Nephron (organoid): ENCODE measurements around the gene MED13L.

ENCODE experiments used
- H3K27ac Mint-ChIP-seq, 3 experiments: 2 replicates each; pipeline ENCODE4 v1.8.0; 2020; ENCODE audit warnings: mixed read lengths in 3 of 3, mild to moderate bottlenecking in 2 of 3, moderate library complexity in 1 of 3
- H3K27me3 Mint-ChIP-seq: 2 replicates; pipeline ENCODE4 v1.8.0; 2021; ENCODE audit warnings: low read depth, mild to moderate bottlenecking, moderate library complexity, mixed read lengths
- H3K36me3 Mint-ChIP-seq: 2 replicates; pipeline ENCODE4 v1.8.0; 2020; ENCODE audit warnings: low read depth, mixed read lengths
- H3K4me1 Mint-ChIP-seq: 2 replicates; pipeline ENCODE4 v1.8.0; 2020; ENCODE audit warnings: mixed read lengths
- H3K4me3 Mint-ChIP-seq, 3 experiments: 2 replicates each; pipeline ENCODE4 v1.8.0; 2020; ENCODE audit warnings: mild to moderate bottlenecking in 3 of 3, mixed read lengths in 3 of 3, moderate library complexity in 2 of 3
- H3K9me3 Mint-ChIP-seq: 2 replicates; pipeline ENCODE4 v1.8.0; 2020; ENCODE audit warnings: mixed read lengths
- CTCF ChIP-seq, 3 experiments: fragments of 200-600 bp; sonication (generic); IDR thresholded peaks; one replicate each; pipeline ENCODE4 v1.5.0; 2021; ENCODE audit warnings: antibody characterized with exemption in 3 of 3; ENCODE audit not compliant: unreplicated experiment in 3 of 3

MED13L gene

GRCh38 chr12:116196752-116197718 is 80.5 kb downstream of the MED13L start:
- Mint-ChIP-seq H3K36me3 (no peaks in the 10 kb centered on the region), H3K27ac (no peak overlapping the region), H3K9me3 (no peaks in the 10 kb centered on the region), H3K27me3 (no peaks in the 10 kb centered on the region), H3K4me3 (no peak overlapping the region), H3K4me1 (peaks cover 65% of the 10 kb centered on the region)
- TF ChIP-seq CTCF (IDR thresholded peaks at IDR 0.05; ENCODE audit: unreplicated experiment in 3 of 3): no peak

GRCh38 chr12:116196226-116196625 is 81.3 kb downstream of the MED13L start:
- no peaks in the 10 kb centered on the region for H3K9me3 Mint-ChIP-seq
- no peaks in the 10 kb centered on the region for H3K36me3 Mint-ChIP-seq
- H3K27ac Mint-ChIP-seq: no peak overlapping the region

GRCh38 chr12:116194935-116195431 is 82.5 kb downstream of the MED13L start:
- Mint-ChIP-seq H3K9me3 (no peaks in the 10 kb centered on the region), H3K27ac (no peak overlapping the region), H3K4me1 (peaks cover 46% of the 10 kb centered on the region), H3K4me3 (no peak overlapping the region), H3K36me3 (no peaks in the 10 kb centered on the region), H3K27me3 (no peaks in the 10 kb centered on the region)
- no peak for TF ChIP-seq CTCF (IDR thresholded peaks at IDR 0.05; ENCODE audit: unreplicated experiment in 3 of 3)

More at GRCh38 chr12:116196226-116196625, 81.3 kb downstream of the MED13L start:
- H3K4me1 Mint-ChIP-seq: peaks cover 58% of the 10 kb centered on the region
- no peak for TF ChIP-seq CTCF (IDR thresholded peaks at IDR 0.05; ENCODE audit: unreplicated experiment in 3 of 3)
- no peaks in the 10 kb centered on the region for H3K27me3 Mint-ChIP-seq
- no peak overlapping the region for H3K4me3 Mint-ChIP-seq

- Mint-ChIP-seq H3K36me3 (no peaks in the 10 kb centered on the region), H3K27me3 (no peaks in the 10 kb centered on the region), H3K4me1 (peaks cover 41% of the 10 kb centered on the region), H3K27ac (no peak overlapping the region), H3K9me3 (no peaks in the 10 kb centered on the region), H3K4me3 (no peak overlapping the region)
- no peak for TF ChIP-seq CTCF (IDR thresholded peaks at IDR 0.05; ENCODE audit: unreplicated experiment in 3 of 3)
These were observed 87.8 kb downstream of the MED13L start for GRCh38 chr12:116189692-116190091.

GRCh38 chr12:116188581-116188980 is 88.9 kb downstream of the MED13L start:
- Mint-ChIP-seq H3K4me1 (peaks cover 40% of the 10 kb centered on the region), H3K4me3 (no peak overlapping the region), H3K36me3 (no peaks in the 10 kb centered on the region), H3K27me3 (no peaks in the 10 kb centered on the region), H3K9me3 (no peaks in the 10 kb centered on the region), H3K27ac (no peak overlapping the region)
- TF ChIP-seq CTCF (IDR thresholded peaks at IDR 0.05; ENCODE audit: unreplicated experiment in 3 of 3): no peak
